ENCODE data around the gene AKR7A3. TPM values are rescaled to one million over a fixed set of nuclear protein-coding genes. Genes with fewer than 3 reads are reported as not detected.

AKR7A3 gene
- total and polyA plus RNA-seq, 9 of the 15 experiments (the other 6 are each of a cell fraction or from before 2014, with no cell fraction given), result 0.04 to 1.5 (median 0.44) TPM; not detected in 1

DNA sequence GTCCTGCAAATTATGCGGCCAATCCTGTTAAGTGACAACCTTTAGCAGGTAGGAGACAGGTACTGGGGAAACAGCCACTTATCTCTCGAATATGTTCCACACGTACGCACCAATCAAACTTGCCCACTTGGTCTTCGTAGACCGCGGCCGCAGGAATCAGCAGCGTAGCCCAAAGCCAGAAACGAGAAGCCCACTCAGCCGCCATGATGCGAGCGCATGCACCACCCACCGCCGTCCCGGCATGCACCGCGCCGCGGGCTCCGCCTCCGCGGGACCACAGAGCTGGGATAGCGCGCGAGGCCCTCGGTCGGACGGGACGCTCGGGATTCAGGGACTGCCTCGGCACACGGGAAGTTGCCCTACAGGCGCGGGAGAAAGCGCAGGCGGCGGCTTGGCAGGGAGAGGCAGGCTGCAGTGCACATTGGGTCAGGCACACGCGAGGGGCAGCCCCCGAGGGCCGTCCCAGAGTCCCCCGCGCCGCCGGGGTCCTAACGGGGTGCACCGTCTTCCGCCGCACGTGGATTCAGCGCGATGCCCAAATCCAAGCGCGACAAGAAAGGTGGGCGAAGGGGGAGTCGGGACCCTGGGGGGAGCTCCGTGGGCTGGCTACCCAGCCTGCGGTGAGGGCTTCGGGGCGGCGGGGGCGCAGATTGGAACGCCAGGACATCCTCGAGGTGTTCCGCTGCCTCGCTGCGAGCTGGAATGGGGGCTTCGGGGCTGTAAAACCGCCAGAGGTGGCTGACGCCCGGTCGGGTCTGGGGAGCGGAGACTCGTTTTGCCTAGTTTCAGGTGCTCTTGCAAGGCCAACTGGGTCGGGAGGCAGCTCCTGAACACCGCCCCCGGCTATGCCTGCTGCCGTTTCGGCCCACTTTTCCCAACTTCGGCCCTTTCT, 37.0 kb downstream of the AKR7A3 start, which contains the start of the genes EMC1 and MRTO4 (continued):
- TF ChIP-seq PRDM10 (IDR thresholded peaks at IDR 0.05; ENCODE audit: partially characterized antibody) (peak; percentile 38), PML (IDR thresholded peaks at IDR 0.05; ENCODE audit: low read length) (peak; percentile 77), GABPA (tag; conservative IDR thresholded peaks at IDR 0.05; ENCODE audit: low read depth) (peak; percentile 78), MYC (IDR thresholded peaks at IDR 0.05; ENCODE audit: low read depth, low read length) (peak; percentile 99), MYC (CRISPR knock-in tag; IDR thresholded peaks at IDR 0.05; ENCODE audit: borderline replicate concordance, low read depth) (peak; percentile 99), ZNF143 (CRISPR knock-in tag; IDR thresholded peaks at IDR 0.05) (peak; percentile 95), RBFOX2 (IDR thresholded peaks at IDR 0.05; ENCODE audit: low read depth, low read length) (peak; percentile 97), SMARCA5 (IDR thresholded peaks at IDR 0.05) (no peak), C11orf30 (IDR thresholded peaks at IDR 0.05; ENCODE audit: low read depth) (peak; percentile 99), ZHX1 (conservative IDR thresholded peaks at IDR 0.05; ENCODE audit: low read length) (peak; percentile 92; the same call in 1 of the 2 replicates), HOMEZ (CRISPR knock-in tag; IDR thresholded peaks at IDR 0.05) (peak; percentile 88), MYNN (IDR thresholded peaks at IDR 0.05) (no peak), MYNN (CRISPR knock-in tag; IDR thresholded peaks at IDR 0.05) (no peak), SRSF3 (IDR thresholded peaks at IDR 0.05; ENCODE audit: insufficient read depth, low read length) (no peak), HCFC1 (IDR thresholded peaks at IDR 0.05; ENCODE audit: low read depth, low read length) (peak; percentile 78), POLR2A (conservative IDR thresholded peaks at IDR 0.05) (peak; percentile 97), FOXP1 (CRISPR knock-in tag; IDR thresholded peaks at IDR 0.05) (peak; percentile 50; the same call in 1 of the 2 replicates), PHF20 (IDR thresholded peaks at IDR 0.05; ENCODE audit: partially characterized antibody) (peak; percentile 93), IRF9 (tag; IDR thresholded peaks at IDR 0.05) (peak; percentile 22; the same call in 1 of the 2 replicates)

Measured in K562 (cell line).